ENCODE measurements around the gene HOXB8. TPM values are rescaled to one million over a fixed set of nuclear protein-coding genes. Genes with fewer than 3 reads are reported as not detected.

HOXB8 gene
- total and polyA plus RNA-seq, 2 donors (not counting 3 experiments of a cell fraction or from before 2014, with no cell fraction given) = 1.7 to 2.4 TPM

- no peaks in the 10 kb centered on the region for H3K36me3 ChIP-seq (ENCODE audit: control insufficient read depth in 2 of 2, extremely low read depth in 1 of 2, insufficient read depth in 2 of 2, low read length in 2 of 2)
- no peak overlapping the region for H2AFZ ChIP-seq (ENCODE audit: low read depth, low read length)
- no peaks in the 10 kb centered on the region for H3K9me1 ChIP-seq (replicated peaks; ENCODE audit: control insufficient read depth, extremely low read depth, insufficient read depth, low read length)
- ChIA-PET POLR2A (no interaction called here), CTCF (interaction anchor here (1.0 to 1.2 kb wide), 2 partner anchors 28 to 300 kb away, joined by 3 read pairs; no protein-coding TSS in a partner anchor)
- no peak overlapping the region for H3K9ac ChIP-seq (replicated peaks; ENCODE audit: extremely low read depth, insufficient read depth, low read length)
- no peaks in the 10 kb centered on the region for H4K20me1 ChIP-seq (replicated peaks; ENCODE audit: control insufficient read depth, extremely low read depth, insufficient read depth, low read length)
- no peak overlapping the region for H3K27ac ChIP-seq (ENCODE audit: insufficient read depth, low read depth, low read length)
- DNase-seq (ENCODE audit: low read depth, low spot score) (no peak), FAIRE-seq (no peak)
- H3K27me3 ChIP-seq (ENCODE audit: control insufficient read depth in 2 of 2, insufficient read depth in 2 of 2, low read length in 2 of 2) = no peaks in the 10 kb centered on the region
- no TSS peak for BruUV-seq (replicated peaks)
- intact Hi-C loops (cut with micrococcal nuclease) = no loop called here
- peaks cover 27% of the 10 kb centered on the region for H3K4me1 ChIP-seq (ENCODE audit: control insufficient read depth, extremely low read depth, insufficient read depth, low read length)
- peaks cover 32% of the 10 kb centered on the region for H3K79me2 ChIP-seq (ENCODE audit: control insufficient read depth, insufficient read depth, low read length)
- no peak overlapping the region for H3K4me3 ChIP-seq (replicated peaks in 1 of 3; ENCODE audit: insufficient read depth in 1 of 3, low read depth in 1 of 3, low read length in 3 of 3)
- dilution Hi-C loops (cut with MboI; ENCODE audit: extremely low pct_ligation_motif_present, low sequenced_read_pairs) = no loop called here
- TF ChIP-seq CTCF (IDR thresholded peaks at IDR 0.05; ENCODE audit: extremely low read depth in 1 of 2, insufficient read depth in 1 of 2, low read depth in 1 of 2, low read length in 2 of 2) (no peak), FOS (IDR thresholded peaks at IDR 0.05; ENCODE audit: borderline replicate concordance, insufficient read depth, low read length) (no peak)
- H3K9me3 ChIP-seq (replicated peaks; ENCODE audit: control insufficient read depth, insufficient read depth, low read length) = no peaks in the 10 kb centered on the region
- no peak overlapping the region for H3K4me2 ChIP-seq (ENCODE audit: insufficient read depth, low read length)
Observed at GRCh38 chr17:48608494-48608834, 6.6 kb downstream of the HOXB8 start.

GRCh38 chr17:48606892-48607614, 8.0 kb downstream of the HOXB8 start:
- dilution Hi-C loops (cut with MboI; ENCODE audit: extremely low pct_ligation_motif_present, low sequenced_read_pairs) = no loop called here
- DNase-seq (ENCODE audit: low read depth, low spot score) (no peak), FAIRE-seq (no peak)
- Histone ChIP-seq H3K27ac (ENCODE audit: insufficient read depth, low read depth, low read length) (no peak overlapping the region), H4K20me1 (replicated peaks; ENCODE audit: control insufficient read depth, extremely low read depth, insufficient read depth, low read length) (no peaks in the 10 kb centered on the region), H3K36me3 (ENCODE audit: control insufficient read depth in 2 of 2, extremely low read depth in 1 of 2, insufficient read depth in 2 of 2, low read length in 2 of 2) (no peaks in the 10 kb centered on the region), H3K4me3 (replicated peaks in 1 of 3; ENCODE audit: insufficient read depth in 1 of 3, low read depth in 1 of 3, low read length in 3 of 3) (no peak overlapping the region), H3K4me1 (ENCODE audit: control insufficient read depth, extremely low read depth, insufficient read depth, low read length) (peaks cover 26% of the 10 kb centered on the region), H3K27me3 (ENCODE audit: control insufficient read depth in 2 of 2, insufficient read depth in 2 of 2, low read length in 2 of 2) (no peaks in the 10 kb centered on the region), H3K9me3 (replicated peaks; ENCODE audit: control insufficient read depth, insufficient read depth, low read length) (no peaks in the 10 kb centered on the region), H3K9ac (replicated peaks; ENCODE audit: extremely low read depth, insufficient read depth, low read length) (no peak overlapping the region), H3K9me1 (replicated peaks; ENCODE audit: control insufficient read depth, extremely low read depth, insufficient read depth, low read length) (no peaks in the 10 kb centered on the region), H3K79me2 (ENCODE audit: control insufficient read depth, insufficient read depth, low read length) (peaks cover 42% of the 10 kb centered on the region), H3K4me2 (ENCODE audit: insufficient read depth, low read length) (no peak overlapping the region), H2AFZ (ENCODE audit: low read depth, low read length) (no peak overlapping the region)
- TF ChIP-seq FOS (IDR thresholded peaks at IDR 0.05; ENCODE audit: borderline replicate concordance, insufficient read depth, low read length) (no peak), MAX (IDR thresholded peaks at IDR 0.05; ENCODE audit: insufficient read depth, insufficient read length) (no peak), MYC (IDR thresholded peaks at IDR 0.05; ENCODE audit: low read depth, low read length) (no peak), CTCF (IDR thresholded peaks at IDR 0.05; ENCODE audit: extremely low read depth in 1 of 2, insufficient read depth in 1 of 2, low read depth in 1 of 2, low read length in 2 of 2) (no peak), POLR2A (IDR thresholded peaks at IDR 0.05; ENCODE audit: low read depth, low read length) (no peak), POLR2AphosphoS5 (IDR thresholded peaks at IDR 0.05; ENCODE audit: insufficient read depth, low read depth, low read length) (no peak), GATA2 (IDR thresholded peaks at IDR 0.05; ENCODE audit: insufficient read depth, insufficient read length, low read depth, low read length) (no peak), EZH2 (IDR thresholded peaks at IDR 0.05; ENCODE audit: borderline replicate concordance, low read depth, low read length, severe bottlenecking) (no peak), JUN (IDR thresholded peaks at IDR 0.05; ENCODE audit: borderline replicate concordance, insufficient read depth, insufficient read length, low read depth) (no peak)
- no TSS peak for BruUV-seq (replicated peaks)
- intact Hi-C loops (cut with micrococcal nuclease) = no loop called here
- ChIA-PET CTCF (interaction anchor here (0.9 to 1.7 kb wide), 3 partner anchors 11 to 346 kb away, joined by 3 to 4 read pairs (median 3); no protein-coding TSS in a partner anchor), POLR2A (no interaction called here)
